Measurements from ENCODE around the gene MYO1C.

Gene MYO1C

GRCh38 chr17:1435326-1435725 is 57.2 kb downstream of the MYO1C start:
- H3K36me3 ChIP-seq (ENCODE audit: control insufficient read depth, insufficient read depth, low read length) = no peaks in the 10 kb centered on the region

GRCh38 chr17:1434150-1434549 is 58.3 kb downstream of the MYO1C start:
- Histone ChIP-seq H3K27ac (no peak overlapping the region), H3K4me1 (no peaks in the 10 kb centered on the region), H3K4me2 (ENCODE audit: low read length) (no peak overlapping the region), H3K79me2 (peaks cover 69% of the 10 kb centered on the region), H2AFZ (no peak overlapping the region), H3K4me3 (ENCODE audit: low read depth, low read length) (no peak overlapping the region), H3K27me3 (ENCODE audit: control insufficient read depth, insufficient read depth, low read length) (no peaks in the 10 kb centered on the region), H3K9ac (no peak overlapping the region), H3K9me3 (ENCODE audit: control insufficient read depth, low read length) (no peaks in the 10 kb centered on the region), H3K36me3 (ENCODE audit: control insufficient read depth, insufficient read depth, low read length) (no peaks in the 10 kb centered on the region)
- no peak for TF ChIP-seq CTCF (IDR thresholded peaks at IDR 0.05)

More at GRCh38 chr17:1435326-1435725, 57.2 kb downstream of the MYO1C start:
- Histone ChIP-seq H3K27me3 (ENCODE audit: control insufficient read depth, insufficient read depth, low read length) (no peaks in the 10 kb centered on the region), H3K4me2 (ENCODE audit: low read length) (no peak overlapping the region), H3K9ac (no peak overlapping the region), H3K4me3 (ENCODE audit: low read depth, low read length) (no peak overlapping the region), H2AFZ (no peak overlapping the region), H3K9me3 (ENCODE audit: control insufficient read depth, low read length) (no peaks in the 10 kb centered on the region), H3K27ac (no peak overlapping the region), H3K4me1 (no peaks in the 10 kb centered on the region), H3K79me2 (peaks cover 69% of the 10 kb centered on the region)
- no peak for TF ChIP-seq CTCF (IDR thresholded peaks at IDR 0.05)

GRCh38 chr17:1431631-1432104 is 60.8 kb downstream of the MYO1C start:
- Histone ChIP-seq H3K4me2 (ENCODE audit: low read length) (no peak overlapping the region), H3K4me1 (no peaks in the 10 kb centered on the region), H3K79me2 (peaks cover 63% of the 10 kb centered on the region), H3K27me3 (ENCODE audit: control insufficient read depth, insufficient read depth, low read length) (no peaks in the 10 kb centered on the region), H3K27ac (no peak overlapping the region), H2AFZ (no peak overlapping the region), H3K4me3 (ENCODE audit: low read depth, low read length) (no peak overlapping the region), H3K36me3 (ENCODE audit: control insufficient read depth, insufficient read depth, low read length) (no peaks in the 10 kb centered on the region), H3K9me3 (ENCODE audit: control insufficient read depth, low read length) (no peaks in the 10 kb centered on the region), H3K9ac (no peak overlapping the region)
- no peak for TF ChIP-seq CTCF (IDR thresholded peaks at IDR 0.05)

GRCh38 chr17:1423456-1424135 is 68.9 kb downstream of the MYO1C start:
- Histone ChIP-seq H3K4me1 (no peaks in the 10 kb centered on the region), H3K36me3 (ENCODE audit: control insufficient read depth, insufficient read depth, low read length) (no peaks in the 10 kb centered on the region), H3K79me2 (peaks cover 19% of the 10 kb centered on the region), H3K4me3 (ENCODE audit: low read depth, low read length) (no peak overlapping the region), H3K27ac (no peak overlapping the region), H3K9me3 (ENCODE audit: control insufficient read depth, low read length) (no peaks in the 10 kb centered on the region), H2AFZ (no peak overlapping the region), H3K27me3 (ENCODE audit: control insufficient read depth, insufficient read depth, low read length) (no peaks in the 10 kb centered on the region), H3K9ac (no peak overlapping the region), H3K4me2 (ENCODE audit: low read length) (no peak overlapping the region)
- no peak for TF ChIP-seq CTCF (IDR thresholded peaks at IDR 0.05)

GRCh38 chr17:1422885-1423284 is 69.6 kb downstream of the MYO1C start:
- Histone ChIP-seq H3K27ac (no peak overlapping the region), H2AFZ (no peak overlapping the region), H3K27me3 (ENCODE audit: control insufficient read depth, insufficient read depth, low read length) (no peaks in the 10 kb centered on the region), H3K79me2 (peaks cover 19% of the 10 kb centered on the region), H3K4me3 (ENCODE audit: low read depth, low read length) (no peak overlapping the region), H3K9ac (no peak overlapping the region), H3K9me3 (ENCODE audit: control insufficient read depth, low read length) (no peaks in the 10 kb centered on the region), H3K4me2 (ENCODE audit: low read length) (no peak overlapping the region), H3K36me3 (ENCODE audit: control insufficient read depth, insufficient read depth, low read length) (no peaks in the 10 kb centered on the region), H3K4me1 (no peaks in the 10 kb centered on the region)
- TF ChIP-seq CTCF (IDR thresholded peaks at IDR 0.05) = no peak

Data from parathyroid adenoma (tissue), 2 donors.